Testis (tissue), 2 donors: Measurements from ENCODE around the gene HNRNPA1.
"Not testable (repeated sequence)": the region's sequence is repeated elsewhere in the genome, so short reads cannot be mapped to it uniquely, and the experiment has no call there.

Source experiments
- POLR2A ChIP-seq: fragments of 450-650 bp; IDR thresholded peaks from one replicate; pipeline ENCODE4 v1.6.1; 2017; ENCODE audit warnings: antibody characterized with exemption, mild to moderate bottlenecking, moderate library complexity
- TF ChIP-seq, protein P1 (sequence below), 3 experiments: fragments of 450-650 bp in 2 of 3; fragments of 200-600 bp in 1 of 3; sonication (generic) in 1 of 3; IDR thresholded peaks; one replicate each; pipeline ENCODE4 v1.5.1; 2016 to 2019; ENCODE audit warnings: antibody characterized with exemption in 3 of 3, mild to moderate bottlenecking in 2 of 3, moderate library complexity in 1 of 3

DNA sequence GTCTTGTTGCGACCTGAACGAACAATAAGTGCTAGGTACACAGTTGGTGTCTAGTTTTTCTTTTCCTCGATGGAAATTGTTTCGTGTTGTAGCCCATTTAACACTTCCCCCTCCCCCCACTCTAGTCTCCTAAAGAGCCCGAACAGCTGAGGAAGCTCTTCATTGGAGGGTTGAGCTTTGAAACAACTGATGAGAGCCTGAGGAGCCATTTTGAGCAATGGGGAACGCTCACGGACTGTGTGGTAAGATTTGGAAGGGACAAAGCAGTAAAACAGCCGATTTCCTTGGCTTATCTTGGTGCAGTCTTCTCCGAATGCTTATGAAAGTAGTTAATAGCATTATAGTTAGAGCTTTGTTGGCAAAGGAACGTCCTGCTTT lies 724 bp downstream of the HNRNPA1 start:
- TF ChIP-seq, protein P1, sequence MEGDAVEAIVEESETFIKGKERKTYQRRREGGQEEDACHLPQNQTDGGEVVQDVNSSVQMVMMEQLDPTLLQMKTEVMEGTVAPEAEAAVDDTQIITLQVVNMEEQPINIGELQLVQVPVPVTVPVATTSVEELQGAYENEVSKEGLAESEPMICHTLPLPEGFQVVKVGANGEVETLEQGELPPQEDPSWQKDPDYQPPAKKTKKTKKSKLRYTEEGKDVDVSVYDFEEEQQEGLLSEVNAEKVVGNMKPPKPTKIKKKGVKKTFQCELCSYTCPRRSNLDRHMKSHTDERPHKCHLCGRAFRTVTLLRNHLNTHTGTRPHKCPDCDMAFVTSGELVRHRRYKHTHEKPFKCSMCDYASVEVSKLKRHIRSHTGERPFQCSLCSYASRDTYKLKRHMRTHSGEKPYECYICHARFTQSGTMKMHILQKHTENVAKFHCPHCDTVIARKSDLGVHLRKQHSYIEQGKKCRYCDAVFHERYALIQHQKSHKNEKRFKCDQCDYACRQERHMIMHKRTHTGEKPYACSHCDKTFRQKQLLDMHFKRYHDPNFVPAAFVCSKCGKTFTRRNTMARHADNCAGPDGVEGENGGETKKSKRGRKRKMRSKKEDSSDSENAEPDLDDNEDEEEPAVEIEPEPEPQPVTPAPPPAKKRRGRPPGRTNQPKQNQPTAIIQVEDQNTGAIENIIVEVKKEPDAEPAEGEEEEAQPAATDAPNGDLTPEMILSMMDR (IDR thresholded peaks at IDR 0.05), result not testable (repeated sequence)
- not testable (repeated sequence) for TF ChIP-seq POLR2A
